Measurements from ENCODE around the gene PALLD. TPM values are rescaled to one million over a fixed set of nuclear protein-coding genes. Genes with fewer than 3 reads are reported as not detected.

PALLD gene
- total RNA-seq, 2 experiments from 2014 or later, result 0.49 to 0.78 TPM

- Mint-ChIP-seq H3K9me3 (no peaks in the 10 kb centered on the region), H3K4me3 (no peak overlapping the region), H3K27me3 (peaks cover 12% of the 10 kb centered on the region), H3K27ac (no peak overlapping the region), H3K36me3 (ENCODE audit: low read depth) (no peaks in the 10 kb centered on the region), H3K4me1 (ENCODE audit: low read depth) (no peaks in the 10 kb centered on the region)
- H3K36me3 ChIP-seq (ENCODE audit: insufficient read depth, low read length), result no peaks in the 10 kb centered on the region
- ChIA-PET CTCF (no interaction called here), POLR2A (no interaction called here)
- H3K27ac ChIP-seq (ENCODE audit: low read depth in 1 of 2, low read length in 2 of 2), result no peak overlapping the region
- intact Hi-C loops (cut with DNase I, micrococcal nuclease), result no loop called here
- no peaks in the 10 kb centered on the region for H3K27me3 ChIP-seq (ENCODE audit: control insufficient read depth in 1 of 2, insufficient read depth in 2 of 2, low read length in 2 of 2)
- DNase-seq (no peak), ATAC-seq (ENCODE audit: poor library complexity) (no peak)
- H3K4me1 ChIP-seq (ENCODE audit: insufficient read depth, low read length), result no peaks in the 10 kb centered on the region
- H3K9me3 ChIP-seq (ENCODE audit: control insufficient read depth in 1 of 2, insufficient read depth in 1 of 2, low read length in 2 of 2), result no peaks in the 10 kb centered on the region
- TF ChIP-seq CTCF (IDR thresholded peaks at IDR 0.05), result no peak
- no peak overlapping the region for H3K4me3 ChIP-seq (ENCODE audit: low read length)
These were observed 198.4 kb downstream of the PALLD start for GRCh38 chr4:168695288-168695687.

GRCh38 chr4:168696280-168696679 lies 199.4 kb downstream of the PALLD start:
- Mint-ChIP-seq H3K27ac (no peak overlapping the region), H3K27me3 (peaks cover 12% of the 10 kb centered on the region), H3K4me3 (no peak overlapping the region), H3K9me3 (no peaks in the 10 kb centered on the region), H3K4me1 (ENCODE audit: low read depth) (no peaks in the 10 kb centered on the region), H3K36me3 (ENCODE audit: low read depth) (no peaks in the 10 kb centered on the region)
- Histone ChIP-seq H3K36me3 (ENCODE audit: insufficient read depth, low read length) (no peaks in the 10 kb centered on the region), H3K4me3 (ENCODE audit: low read length) (no peak overlapping the region), H3K4me1 (ENCODE audit: insufficient read depth, low read length) (no peaks in the 10 kb centered on the region), H3K9me3 (ENCODE audit: control insufficient read depth in 1 of 2, insufficient read depth in 1 of 2, low read length in 2 of 2) (no peaks in the 10 kb centered on the region), H3K27me3 (ENCODE audit: control insufficient read depth in 1 of 2, insufficient read depth in 2 of 2, low read length in 2 of 2) (no peaks in the 10 kb centered on the region), H3K27ac (ENCODE audit: low read depth in 1 of 2, low read length in 2 of 2) (no peak overlapping the region)
- TF ChIP-seq CTCF (IDR thresholded peaks at IDR 0.05), result no peak
- ATAC-seq (ENCODE audit: poor library complexity) (no peak), DNase-seq (no peak)
- ChIA-PET CTCF (no interaction called here), POLR2A (no interaction called here)
- intact Hi-C loops (cut with DNase I, micrococcal nuclease), result no loop called here

GRCh38 chr4:168696826-168697225 lies 200.0 kb downstream of the PALLD start:
- H3K4me1 Mint-ChIP-seq (ENCODE audit: low read depth), result no peaks in the 10 kb centered on the region
- ChIA-PET CTCF (no interaction called here), POLR2A (no interaction called here)
- no peak for ATAC-seq (ENCODE audit: poor library complexity)
- intact Hi-C loops (cut with DNase I, micrococcal nuclease), result no loop called here
- DNase-seq, result no peak
- H3K9me3 Mint-ChIP-seq, result no peaks in the 10 kb centered on the region
- no peaks in the 10 kb centered on the region for H3K27me3 ChIP-seq (ENCODE audit: control insufficient read depth in 1 of 2, insufficient read depth in 2 of 2, low read length in 2 of 2)
- no peaks in the 10 kb centered on the region for H3K36me3 ChIP-seq (ENCODE audit: insufficient read depth, low read length)
- no peak overlapping the region for H3K27ac Mint-ChIP-seq
- no peak overlapping the region for H3K4me3 ChIP-seq (ENCODE audit: low read length)
- H3K27me3 Mint-ChIP-seq, result peaks cover 12% of the 10 kb centered on the region
- no peaks in the 10 kb centered on the region for H3K9me3 ChIP-seq (ENCODE audit: control insufficient read depth in 1 of 2, insufficient read depth in 1 of 2, low read length in 2 of 2)
- H3K4me1 ChIP-seq (ENCODE audit: insufficient read depth, low read length), result no peaks in the 10 kb centered on the region
- H3K4me3 Mint-ChIP-seq, result no peak overlapping the region
- no peak overlapping the region for H3K27ac ChIP-seq (ENCODE audit: low read depth in 1 of 2, low read length in 2 of 2)
- no peaks in the 10 kb centered on the region for H3K36me3 Mint-ChIP-seq (ENCODE audit: low read depth)
- no peak for TF ChIP-seq CTCF (IDR thresholded peaks at IDR 0.05)
